GM12891 (cell line): Measurements from ENCODE around the gene CCL25.

Source experiments
- POLR2A ChIP-seq: IDR thresholded peaks from 2 replicates; pipeline ENCODE4 v1.6.1; 2011; ENCODE audit warnings: low read depth, low read length, control low read depth
- POLR2AphosphoS5 ChIP-seq: IDR thresholded peaks from 2 replicates; pipeline ENCODE4 v1.6.1; 2011; ENCODE audit warnings: low read depth, low read length, control low read depth
- POU2F2 ChIP-seq: IDR thresholded peaks from 2 replicates; pipeline ENCODE4 v1.6.1; 2011; ENCODE audit warnings: low read depth, mild to moderate bottlenecking, control low read depth, low read length, moderate library complexity
- SPI1 ChIP-seq: IDR thresholded peaks from 2 replicates; pipeline ENCODE4 v1.6.1; 2011; ENCODE audit warnings: low read depth, low read length, control low read depth
- TAF1 ChIP-seq: IDR thresholded peaks from 2 replicates; pipeline ENCODE4 v1.6.1; 2011; ENCODE audit warnings: low read depth, low read length, control low read depth

DNA sequence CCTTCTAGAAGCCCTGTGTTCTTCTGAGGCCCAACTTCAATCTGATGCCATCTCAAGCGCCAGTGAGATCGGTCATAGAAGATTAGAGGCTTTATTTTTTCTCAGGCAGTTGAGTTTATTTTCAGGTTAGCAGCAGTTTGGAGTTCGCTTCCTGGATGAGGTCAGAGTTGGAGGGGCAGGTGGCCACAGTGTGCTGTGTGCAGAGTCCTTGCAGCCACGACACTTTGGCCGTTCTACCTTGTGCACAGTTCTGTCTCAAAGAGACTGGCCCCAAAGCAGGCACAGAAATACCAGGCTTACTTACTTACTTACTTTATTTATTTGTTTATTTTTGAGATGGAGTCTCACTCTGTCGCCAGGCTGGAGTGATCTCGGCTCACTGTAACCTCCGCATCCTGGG, 31.2 kb upstream of the CCL25 start:
- no peak for TF ChIP-seq TAF1
- no peak for TF ChIP-seq POLR2A
- TF ChIP-seq SPI1 = no peak
- TF ChIP-seq POLR2AphosphoS5 = no peak
- no peak for TF ChIP-seq POU2F2
